ENCODE data around the gene CACNA1I.

The CACNA1I gene

GRCh38 chr22:39678862-39679490, 108.4 kb downstream of the CACNA1I start:
- no peak for DNase-seq

GRCh38 chr22:39679652-39680051, 109.1 kb downstream of the CACNA1I start:
- no peak for DNase-seq

- DNase-seq, result no peak
Observed at GRCh38 chr22:39680486-39680885, 109.9 kb downstream of the CACNA1I start.

GRCh38 chr22:39681038-39681861, 110.7 kb downstream of the CACNA1I start:
- no peak for DNase-seq

- DNase-seq, result no peak
Observed at GRCh38 chr22:39682994-39683393, 112.4 kb downstream of the CACNA1I start.

GRCh38 chr22:39683639-39684038, 113.1 kb downstream of the CACNA1I start:
- DNase-seq, result no peak

GRCh38 chr22:39684702-39685281, 114.2 kb downstream of the CACNA1I start:
- DNase-seq, result no peak

GRCh38 chr22:39685336-39686177, 115.0 kb downstream of the CACNA1I start:
- DNase-seq, result no peak

GRCh38 chr22:39686178-39686620, 115.6 kb downstream of the CACNA1I start:
- DNase-seq, result no peak

GRCh38 chr22:39686776-39687525, 116.4 kb downstream of the CACNA1I start:
- no peak for DNase-seq

- DNase-seq, result no peak
Observed at GRCh38 chr22:39688186-39688785, 117.7 kb downstream of the CACNA1I start.

GRCh38 chr22:39689421-39689820, 118.9 kb downstream of the CACNA1I start:
- no peak for DNase-seq

- DNase-seq, result peak; percentile 56
Observed at GRCh38 chr22:39690881-39691605, 120.5 kb downstream of the CACNA1I start.

- DNase-seq, result no peak
Observed at GRCh38 chr22:39693943-39694500, 123.5 kb downstream of the CACNA1I start.

- DNase-seq, result no peak
Observed at GRCh38 chr22:39697790-39698430, 127.4 kb downstream of the CACNA1I start.

- no peak for DNase-seq
Observed at GRCh38 chr22:39699631-39700360, 129.2 kb downstream of the CACNA1I start.

- DNase-seq, result no peak
Observed at GRCh38 chr22:39700565-39700964, 130.0 kb downstream of the CACNA1I start.

- DNase-seq, result no peak
Observed at GRCh38 chr22:39703091-39703490, 132.5 kb downstream of the CACNA1I start.

GRCh38 chr22:39703928-39704639, 133.5 kb downstream of the CACNA1I start:
- no peak for DNase-seq

Data from activated naive CD4-positive, alpha-beta T cell treated with anti-CD3 and anti-CD28 coated beads, Interleukin-2, amount 50 U/mL, for 16 hours (primary cell).